Stimulated activated CD4-positive, alpha-beta T cell treated with anti-CD3 and anti-CD28 coated beads, Interleukin-12 subunit alpha, Interleukin-12 subunit beta, amount 100 ng/mL, for 4 hours (primary cell): ENCODE measurements around the gene SLC35A5.
A peak's percentile ranks its signal among the peaks of the same experiment; 100 is the strongest.

Source experiments
- DNase-seq: peaks from one replicate; pipeline ENCODE4 v3.0.0-alpha.2; 2020

SLC35A5 gene

DNA sequence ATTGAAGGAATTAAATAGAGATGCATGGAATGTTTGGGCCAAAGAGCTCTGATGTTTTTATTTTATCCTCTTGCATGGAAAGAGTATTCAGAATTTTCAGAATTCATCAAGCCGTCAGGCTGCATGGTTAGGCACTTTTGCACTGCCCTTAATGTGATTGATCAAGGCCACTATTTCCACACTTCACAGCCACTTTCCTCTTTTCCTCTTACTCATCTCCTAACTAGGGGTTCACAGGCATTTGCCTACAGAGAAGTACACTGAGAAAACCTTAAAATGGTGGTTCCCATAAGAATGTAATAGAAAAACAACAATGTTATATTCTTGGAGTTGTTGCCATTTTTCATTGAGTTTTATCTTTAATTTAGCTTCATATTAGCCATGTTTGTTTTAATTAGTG is 10.9 kb downstream of the SLC35A5 start:
- DNase-seq = no peak

DNA sequence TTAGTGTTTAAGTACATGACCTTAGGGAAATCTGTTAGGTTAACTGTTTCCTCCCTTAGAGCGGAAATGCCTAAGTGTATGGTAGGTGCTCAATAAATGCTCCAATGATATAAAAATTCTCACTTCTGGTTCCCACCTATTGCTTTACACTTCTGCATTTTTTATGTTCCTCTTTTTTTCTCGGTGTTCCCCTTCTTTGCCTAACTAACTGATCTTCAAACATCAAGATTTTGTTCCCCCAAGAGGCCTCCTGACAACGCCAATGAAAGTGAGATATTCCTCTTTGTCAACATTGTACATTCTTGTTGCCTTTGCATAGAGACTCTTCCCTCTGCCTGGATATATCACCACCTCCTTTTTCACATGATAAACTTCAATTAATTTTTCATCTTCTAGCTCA is 17.4 kb downstream of the SLC35A5 start:
- no peak for DNase-seq

DNA sequence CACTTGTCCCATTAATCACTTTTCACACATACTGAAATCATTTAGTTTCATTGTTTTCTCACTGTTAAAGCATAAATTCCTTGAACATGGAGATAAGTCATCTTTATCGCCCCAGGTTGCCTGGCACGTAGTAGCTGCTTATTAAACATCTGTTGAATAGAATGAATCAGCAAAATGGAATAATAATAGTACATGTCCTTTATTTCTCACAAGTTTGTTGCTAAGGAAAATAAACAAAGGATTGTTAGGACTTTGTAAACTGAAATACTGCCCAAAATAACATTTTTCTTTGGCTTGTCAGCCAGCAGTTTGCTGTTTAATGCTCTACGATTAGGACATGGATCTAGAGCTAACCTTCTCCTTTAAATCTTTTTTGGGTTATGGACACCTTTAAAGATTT is 17.9 kb downstream of the SLC35A5 start:
- DNase-seq = no peak

DNA sequence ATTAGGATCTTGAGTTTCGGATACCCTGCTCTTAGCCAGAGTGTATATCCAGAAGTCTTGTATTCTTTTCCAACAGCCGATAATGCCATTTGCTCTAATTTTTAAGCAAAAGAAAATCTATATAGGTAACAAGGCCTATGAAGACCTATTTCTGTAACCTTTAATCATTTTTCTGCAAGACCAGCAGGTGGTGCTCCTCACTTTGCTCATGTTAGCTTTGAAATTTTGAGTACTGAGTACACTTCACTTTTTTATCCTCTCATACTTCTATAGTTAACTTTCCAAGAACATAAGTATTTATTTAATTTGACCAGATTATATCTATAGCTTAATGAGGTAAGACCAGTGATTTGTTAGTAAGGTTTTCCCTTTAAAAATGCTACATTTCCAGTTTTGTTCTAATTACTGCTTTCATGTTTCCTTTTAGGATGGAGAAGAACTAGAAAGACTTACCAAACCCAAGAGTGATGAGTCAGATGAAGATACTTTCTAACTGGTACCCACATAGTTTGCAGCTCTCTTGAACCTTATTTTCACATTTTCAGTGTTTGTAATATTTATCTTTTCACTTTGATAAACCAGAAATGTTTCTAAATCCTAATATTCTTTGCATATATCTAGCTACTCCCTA is 20.5 kb downstream of the SLC35A5 start:
- DNase-seq = peak; percentile 7

DNA sequence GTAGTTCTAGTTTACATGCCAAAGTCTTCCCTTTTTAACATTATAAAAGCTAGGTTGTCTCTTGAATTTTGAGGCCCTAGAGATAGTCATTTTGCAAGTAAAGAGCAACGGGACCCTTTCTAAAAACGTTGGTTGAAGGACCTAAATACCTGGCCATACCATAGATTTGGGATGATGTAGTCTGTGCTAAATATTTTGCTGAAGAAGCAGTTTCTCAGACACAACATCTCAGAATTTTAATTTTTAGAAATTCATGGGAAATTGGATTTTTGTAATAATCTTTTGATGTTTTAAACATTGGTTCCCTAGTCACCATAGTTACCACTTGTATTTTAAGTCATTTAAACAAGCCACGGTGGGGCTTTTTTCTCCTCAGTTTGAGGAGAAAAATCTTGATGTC is 21.3 kb downstream of the SLC35A5 start:
- DNase-seq = no peak

DNA sequence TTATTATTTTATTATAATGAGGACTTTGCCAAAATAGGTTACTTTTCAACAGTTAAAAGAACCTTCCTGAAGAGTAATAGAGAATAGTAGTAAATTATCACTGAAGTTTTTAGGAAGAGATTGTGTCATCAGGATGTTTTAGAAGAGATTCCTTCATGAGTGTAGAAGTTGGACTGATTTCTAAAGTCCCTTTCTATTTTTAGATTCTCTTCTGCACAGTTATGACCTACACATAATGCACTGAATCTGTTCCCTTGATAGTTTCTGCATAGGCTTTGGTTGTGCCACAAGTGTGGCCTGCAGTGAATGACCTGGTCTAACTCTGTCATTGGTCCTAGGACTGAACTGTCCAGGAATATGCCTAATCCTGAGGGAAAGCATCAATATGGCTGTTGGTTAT is 23.9 kb downstream of the SLC35A5 start:
- no peak for DNase-seq

DNA sequence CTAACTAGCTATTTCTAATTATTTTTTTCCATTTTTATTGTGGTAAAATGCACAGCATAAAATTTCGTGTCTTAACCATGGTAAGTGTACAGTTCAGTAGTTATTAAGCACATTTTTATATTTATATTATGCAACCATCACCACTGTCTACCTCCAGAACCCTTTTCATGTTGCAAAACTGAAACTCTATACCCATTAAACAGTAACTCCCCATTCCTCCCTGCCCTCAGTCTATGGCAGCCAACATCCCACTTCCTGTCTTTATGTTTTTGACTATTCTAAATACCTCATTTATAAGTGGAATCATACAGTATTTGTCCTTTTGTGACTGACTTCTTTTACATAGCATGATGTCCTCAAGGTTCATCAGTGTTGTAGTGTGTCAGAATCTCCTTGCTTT is 25.5 kb downstream of the SLC35A5 start:
- no peak for DNase-seq

DNA sequence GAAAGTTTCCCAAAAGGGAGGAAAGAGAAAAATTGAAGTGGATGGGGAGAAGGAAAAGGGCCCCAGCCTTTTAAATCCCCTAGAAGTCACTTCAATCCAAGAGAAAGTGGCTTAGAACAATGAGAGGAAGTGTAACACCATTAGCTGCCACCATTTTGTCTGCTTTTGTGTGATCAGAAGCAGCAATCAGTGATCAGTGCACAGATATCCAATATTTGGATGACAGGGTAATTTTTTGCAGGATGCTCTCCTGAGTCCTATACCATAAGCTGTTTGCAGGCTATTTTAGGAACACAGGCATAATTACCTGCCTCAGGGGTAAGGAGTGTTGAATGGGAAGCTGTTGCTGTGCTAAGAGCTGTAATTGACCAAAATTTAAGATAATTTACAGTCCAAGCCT is 31.4 kb downstream of the SLC35A5 start:
- DNase-seq = no peak

DNA sequence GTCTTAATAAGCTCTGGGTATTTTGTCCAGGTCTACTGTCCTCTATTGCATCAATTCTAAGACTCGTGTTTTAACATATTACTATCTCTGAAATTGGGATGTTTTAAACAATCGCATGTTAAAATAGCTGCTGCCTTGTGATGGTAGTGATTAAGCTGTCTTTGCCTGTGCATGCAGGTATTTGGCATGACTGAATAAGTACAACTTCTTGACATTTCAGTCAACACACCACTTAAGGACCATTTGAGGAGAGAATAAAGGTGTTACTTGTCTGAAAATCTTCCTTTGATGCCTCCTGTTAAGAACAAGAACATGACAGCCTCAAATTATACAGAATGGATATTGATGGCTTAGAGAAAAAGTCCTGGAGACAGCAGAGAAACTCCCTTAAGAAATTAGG is 33.0 kb downstream of the SLC35A5 start:
- DNase-seq = no peak

DNA sequence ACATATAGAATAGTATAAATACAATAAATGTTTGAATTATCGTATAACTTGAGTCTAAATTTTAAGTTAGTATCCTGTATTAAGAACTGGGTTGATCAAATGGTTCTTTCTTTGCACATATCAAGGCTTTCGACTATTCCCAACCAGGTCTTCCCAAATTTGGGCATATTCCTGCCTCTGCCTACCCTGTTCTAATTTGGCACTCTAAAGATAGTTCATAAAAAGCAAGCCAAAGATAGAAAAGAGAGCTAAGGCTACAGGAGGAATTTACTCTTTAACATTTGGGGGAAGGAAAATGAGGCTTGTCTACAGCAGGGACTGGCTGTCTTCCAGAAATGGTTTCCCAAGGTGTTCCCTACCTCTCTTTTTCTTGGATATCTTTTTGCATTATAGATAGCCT is 36.1 kb downstream of the SLC35A5 start:
- DNase-seq = no peak

DNA sequence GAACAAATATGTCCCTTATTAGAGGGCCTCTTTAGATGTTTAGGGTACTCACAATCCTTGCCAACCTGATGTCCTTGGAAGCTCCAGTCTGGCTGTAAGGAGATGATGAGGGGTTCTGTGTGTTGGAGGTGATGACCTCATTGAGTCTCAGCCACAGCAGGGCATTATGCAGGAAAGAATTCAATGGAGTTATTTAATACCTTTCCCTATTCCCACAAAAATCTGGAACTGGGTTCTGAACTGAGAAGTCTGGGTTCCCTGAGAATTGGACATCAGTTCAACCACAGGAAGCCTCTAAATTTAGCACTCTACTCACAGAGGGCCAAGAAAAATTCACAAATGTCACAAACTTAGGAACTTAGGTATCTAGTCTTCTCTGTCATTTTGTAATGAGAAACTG is 36.9 kb downstream of the SLC35A5 start:
- no peak for DNase-seq

DNA sequence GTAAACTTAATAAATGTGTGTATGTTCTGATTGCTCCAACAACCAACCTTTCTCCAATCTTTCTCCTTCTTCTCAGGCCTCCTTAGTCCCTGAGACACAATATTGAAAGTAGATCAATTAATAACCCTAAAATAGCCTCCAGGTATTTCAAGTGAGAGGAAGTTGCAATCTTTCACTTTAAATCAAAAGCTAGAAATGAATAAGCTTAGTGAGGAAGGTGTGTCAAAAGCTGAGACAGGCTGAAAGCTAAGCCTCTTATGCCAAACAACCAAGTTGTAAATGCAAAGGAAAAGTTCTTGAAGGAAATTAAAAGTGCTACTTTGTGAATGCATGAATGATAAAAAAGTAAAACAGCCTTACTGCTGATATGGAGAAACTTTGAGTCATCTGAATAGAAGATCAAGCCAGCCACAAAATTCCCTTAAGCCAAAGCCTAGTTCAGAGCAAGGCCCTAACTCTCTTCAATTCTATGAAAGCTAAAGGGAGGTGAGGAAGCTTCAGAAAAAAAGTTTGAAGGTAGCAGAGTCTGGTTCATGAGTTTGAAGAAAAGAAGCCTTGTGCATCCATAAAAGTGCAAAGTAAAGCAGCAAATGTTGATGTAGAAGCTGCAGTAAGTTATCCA is 40.5 kb downstream of the SLC35A5 start:
- DNase-seq = no peak

DNA sequence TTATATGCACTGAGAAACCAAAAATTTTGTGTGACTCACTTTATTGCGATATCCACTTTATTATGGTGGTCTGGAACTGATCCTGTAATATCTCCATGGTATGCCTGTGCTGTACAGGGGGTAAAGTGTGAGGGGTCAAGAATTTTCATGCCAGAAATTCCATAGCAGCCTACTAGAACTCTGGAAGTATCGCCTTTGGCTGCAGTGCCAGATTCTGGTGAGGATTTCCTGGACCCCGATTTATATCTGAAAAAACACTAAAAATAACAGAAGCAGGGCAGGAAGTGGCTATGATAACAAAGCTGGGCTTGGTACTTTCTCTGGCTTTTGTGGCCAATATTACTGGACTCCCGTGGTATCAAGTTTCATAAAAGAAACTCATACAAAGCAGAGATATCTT is 42.7 kb downstream of the SLC35A5 start:
- DNase-seq = no peak

DNA sequence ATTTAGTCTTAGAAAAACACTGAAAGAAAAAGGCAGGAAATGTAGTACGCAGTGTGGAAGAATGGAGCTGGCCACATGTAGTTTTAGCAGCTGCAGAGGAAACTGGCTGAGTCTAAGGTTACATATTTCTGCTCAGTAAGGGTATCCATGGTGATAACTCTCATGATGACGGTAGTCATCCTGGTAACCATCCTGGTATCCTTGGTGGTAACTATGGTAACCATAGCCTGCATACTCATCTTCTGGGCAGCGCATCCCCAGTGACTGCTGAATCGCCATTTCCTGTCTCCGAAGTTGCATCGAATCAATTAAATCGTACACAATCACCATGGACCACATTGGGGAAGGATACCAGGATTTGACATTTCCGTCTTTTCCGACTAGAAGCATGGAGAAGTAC is 43.4 kb downstream of the SLC35A5 start:
- DNase-seq = no peak

DNA sequence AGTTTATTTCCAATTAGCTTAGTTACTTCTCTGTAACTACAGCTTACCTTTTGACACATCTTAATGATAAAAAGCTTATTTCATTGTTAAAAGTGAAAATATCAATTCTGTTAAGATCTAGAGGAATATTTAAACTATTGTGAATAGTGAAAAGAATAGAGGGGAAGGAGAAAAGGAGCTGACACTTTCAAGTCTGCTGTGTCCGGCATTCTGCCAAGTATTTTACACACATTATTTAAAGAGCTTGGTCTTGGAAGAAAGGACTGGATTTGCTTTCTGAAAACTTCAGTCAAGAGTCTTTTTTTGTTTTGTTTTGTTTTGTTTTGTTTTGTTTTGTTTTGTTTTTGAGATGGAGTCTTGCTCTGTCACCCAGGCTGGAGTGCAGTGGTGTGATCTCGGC is 44.3 kb downstream of the SLC35A5 start:
- no peak for DNase-seq

DNA sequence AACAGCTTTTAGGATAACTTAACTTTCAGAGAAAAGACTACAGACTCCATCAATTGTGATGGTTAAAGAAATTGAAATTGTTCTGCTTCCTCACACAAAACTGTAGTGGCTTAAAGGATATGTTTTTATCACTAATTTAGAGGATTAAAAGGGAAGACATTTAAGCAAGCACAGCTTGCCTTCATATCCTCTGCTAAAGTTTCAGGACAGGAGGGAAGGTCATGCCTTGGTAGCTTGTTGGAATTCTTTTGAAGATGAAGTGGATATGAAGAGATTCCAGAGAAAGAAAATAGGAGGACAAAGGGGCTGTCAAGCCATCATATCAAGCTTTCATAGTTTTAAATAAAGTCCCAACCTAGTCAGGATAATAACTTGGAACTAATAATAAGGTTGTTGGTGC is 46.0 kb downstream of the SLC35A5 start:
- DNase-seq = no peak

DNA sequence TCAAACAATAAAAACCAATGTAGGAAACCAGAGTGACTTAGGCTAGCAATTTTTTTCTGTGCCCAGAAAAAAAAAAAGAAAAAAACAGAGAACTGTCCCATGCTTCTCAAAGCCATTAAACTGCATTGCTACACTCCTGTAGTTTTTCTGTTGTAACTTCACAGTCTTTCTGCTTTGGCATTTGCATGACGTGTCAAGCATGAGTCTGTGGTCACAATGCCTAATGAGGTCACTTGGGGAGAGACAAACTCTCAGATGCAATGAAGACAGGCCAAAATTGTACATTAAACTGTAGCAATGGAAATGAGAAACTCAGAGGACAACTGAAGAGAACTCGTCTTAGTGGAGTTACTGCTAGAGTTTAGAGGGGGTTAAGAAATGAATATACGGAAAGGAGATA is 48.3 kb downstream of the SLC35A5 start:
- no peak for DNase-seq

DNA sequence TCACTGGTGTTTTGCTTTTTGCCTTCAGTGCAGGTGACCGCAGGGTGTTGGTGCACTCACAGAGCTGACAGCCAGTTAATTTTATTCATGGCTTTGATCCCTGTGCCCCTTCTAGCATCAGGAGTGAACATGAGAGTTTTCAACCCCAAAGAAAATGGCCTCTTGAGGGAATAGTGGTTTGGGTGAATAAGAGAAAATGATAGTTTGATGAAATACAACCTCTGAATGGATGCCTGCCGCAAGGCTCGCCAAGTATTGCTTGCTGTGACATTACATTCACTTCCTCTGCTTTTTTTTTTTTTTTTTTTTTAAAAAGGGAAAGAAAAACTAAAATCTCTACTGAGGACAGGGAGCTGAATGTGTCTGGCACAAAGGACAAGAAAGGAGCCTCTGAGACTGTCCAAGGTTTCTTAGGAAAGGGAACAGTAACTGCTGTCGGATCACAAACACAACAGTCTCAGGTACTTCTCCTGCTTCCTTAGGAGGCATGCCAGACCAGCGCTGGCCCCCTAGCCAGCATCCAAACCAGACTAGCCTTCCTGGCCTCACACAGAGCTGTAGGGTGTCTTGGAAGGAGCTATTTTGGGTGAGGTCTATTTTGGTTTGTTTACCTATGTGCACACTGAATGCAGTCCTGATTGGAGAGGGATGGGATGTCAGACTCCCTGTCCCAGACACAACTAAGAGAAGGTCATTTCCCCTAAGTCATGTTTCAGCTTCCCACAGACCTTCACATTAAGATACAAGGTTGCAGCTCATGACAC is 50.1 kb downstream of the SLC35A5 start:
- no peak for DNase-seq

DNA sequence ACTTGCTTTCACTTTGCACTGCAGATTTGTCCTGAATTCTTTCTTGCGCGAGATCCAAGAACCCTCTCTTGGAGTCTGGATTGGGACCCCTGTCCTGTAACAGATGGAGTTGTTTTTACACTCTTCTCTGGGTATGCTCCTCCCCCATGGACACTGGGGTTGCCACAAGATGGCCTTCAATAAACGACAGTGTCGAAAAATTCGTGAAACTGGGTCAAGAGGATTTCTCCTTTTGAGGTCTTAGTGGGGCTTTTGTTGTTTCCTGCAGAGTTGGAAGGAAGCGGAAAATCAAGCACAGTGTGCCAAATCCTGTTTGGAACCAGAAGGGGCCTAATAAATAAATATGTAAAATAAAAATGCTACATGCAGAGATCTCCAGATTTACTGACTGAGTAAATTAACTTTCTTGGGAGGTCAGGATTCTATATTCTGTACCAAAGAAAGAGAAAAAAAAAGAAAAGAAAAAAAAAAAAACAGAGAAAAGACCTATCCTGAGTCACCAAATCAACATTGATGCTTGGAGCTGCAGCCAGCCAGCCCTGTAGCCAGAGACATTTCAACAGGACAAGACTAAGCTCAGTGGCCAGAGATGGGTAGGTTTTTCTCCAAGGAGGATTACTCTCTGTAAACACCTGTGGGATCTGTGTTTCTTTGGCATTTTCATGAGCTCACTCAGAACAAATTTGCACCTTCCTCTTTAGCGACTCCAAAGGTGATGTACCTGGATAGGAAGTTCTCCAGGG is 54.3 kb downstream of the SLC35A5 start:
- no peak for DNase-seq

DNA sequence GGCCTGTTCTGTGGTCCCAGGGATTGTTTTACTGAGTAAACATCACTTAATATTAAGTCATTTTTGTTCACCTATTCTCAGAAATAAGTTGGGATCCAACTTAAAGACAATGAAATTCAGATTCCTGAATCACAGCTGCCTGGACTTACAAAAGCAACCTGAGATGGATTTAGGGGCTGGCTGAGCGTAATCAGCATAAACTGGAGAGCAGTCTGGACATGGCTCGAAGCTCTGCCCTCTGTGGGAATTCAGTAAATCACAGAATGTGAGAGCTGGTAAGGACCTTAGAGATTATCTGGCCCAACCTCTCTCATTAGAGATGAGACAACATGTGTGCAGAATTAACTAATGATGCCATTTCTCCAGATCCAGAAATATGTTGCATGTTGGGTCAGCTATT is 55.4 kb downstream of the SLC35A5 start:
- DNase-seq = no peak

DNA sequence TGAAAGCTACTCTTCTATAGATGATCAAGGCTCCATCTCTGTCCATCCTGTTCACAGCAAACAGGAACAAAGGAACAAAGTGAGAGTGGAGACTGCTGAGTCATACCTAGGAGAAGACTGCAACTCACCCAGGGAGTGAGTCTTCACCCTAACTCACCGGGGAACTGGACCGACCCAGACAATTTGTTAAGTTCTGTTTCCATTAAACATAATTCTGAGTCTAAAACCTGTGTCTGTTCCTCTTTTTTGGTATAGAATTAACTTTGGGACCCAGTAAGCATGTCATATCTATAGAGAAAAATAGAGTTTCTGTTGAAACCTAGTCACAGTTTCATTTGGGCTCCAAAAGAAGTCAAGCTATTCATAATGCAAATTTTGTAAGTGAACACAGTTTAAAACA is 57.5 kb downstream of the SLC35A5 start:
- no peak for DNase-seq

DNA sequence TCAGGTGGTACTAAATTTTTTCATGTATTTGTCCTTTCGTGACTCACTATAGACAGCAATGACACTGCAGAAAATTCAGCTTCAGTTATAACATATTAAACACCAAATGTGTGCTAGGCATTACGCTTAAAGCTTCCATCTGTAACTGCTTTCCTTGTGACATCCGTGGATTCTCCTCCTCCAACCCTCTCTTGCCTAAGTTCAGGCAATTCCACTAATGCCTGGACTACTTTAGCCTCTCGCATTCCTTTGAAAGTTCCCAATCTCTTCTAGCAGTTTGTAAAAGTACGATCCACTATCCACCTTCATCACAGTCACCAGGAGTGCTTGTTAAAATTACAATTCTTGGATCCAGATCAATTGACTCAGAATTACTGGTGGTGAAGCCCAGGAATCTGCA is 61.4 kb downstream of the SLC35A5 start:
- DNase-seq = no peak

DNA sequence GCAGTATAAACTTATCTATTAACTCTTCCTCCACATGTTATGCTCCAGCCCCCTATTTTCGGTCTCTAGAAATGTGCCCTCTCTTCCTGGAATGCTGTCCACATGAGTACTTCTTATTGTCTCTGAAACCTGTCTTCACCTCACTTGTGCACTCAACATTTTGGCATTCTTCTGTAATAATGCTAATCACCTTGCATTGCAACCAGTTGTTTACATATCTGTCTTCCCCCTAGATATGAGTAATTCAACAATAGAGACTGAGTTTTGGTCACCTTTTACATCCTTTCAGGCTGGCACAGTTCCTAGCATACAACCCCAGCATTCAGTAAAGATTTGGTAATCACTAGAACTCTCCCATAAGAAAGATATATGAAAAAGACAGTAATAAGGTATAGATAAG is 61.9 kb downstream of the SLC35A5 start:
- DNase-seq = no peak

DNA sequence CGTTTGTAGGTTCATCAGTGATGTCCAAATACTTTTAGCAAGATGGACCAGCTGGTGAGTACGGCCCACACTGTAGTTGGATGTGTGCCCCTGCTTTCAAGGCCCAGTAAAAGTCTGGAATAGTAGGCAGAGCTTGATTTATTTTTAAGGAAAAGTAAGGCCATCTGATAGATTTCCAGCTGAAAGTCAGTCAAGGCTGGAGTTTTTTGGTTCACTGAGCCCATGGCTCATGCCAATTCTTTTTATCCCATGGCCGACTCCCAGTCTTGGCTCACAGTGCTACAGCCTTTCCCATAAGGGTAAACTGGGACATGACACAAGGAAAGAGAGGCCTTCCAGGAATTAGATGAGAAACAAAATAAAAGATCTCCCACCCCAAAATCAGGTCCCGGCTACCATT is 65.6 kb downstream of the SLC35A5 start:
- no peak for DNase-seq
